HG03432 (cell line): Measurements from ENCODE around the gene OR52A5.

ENCODE experiments used
- ATAC-seq: cut with Tn5 transposase; IDR thresholded peaks from one replicate; pipeline ENCODE4 v1.9.1; 2021; ENCODE audit warnings: mild to moderate bottlenecking, moderate library complexity; ENCODE audit not compliant: unreplicated experiment

Gene OR52A5

DNA sequence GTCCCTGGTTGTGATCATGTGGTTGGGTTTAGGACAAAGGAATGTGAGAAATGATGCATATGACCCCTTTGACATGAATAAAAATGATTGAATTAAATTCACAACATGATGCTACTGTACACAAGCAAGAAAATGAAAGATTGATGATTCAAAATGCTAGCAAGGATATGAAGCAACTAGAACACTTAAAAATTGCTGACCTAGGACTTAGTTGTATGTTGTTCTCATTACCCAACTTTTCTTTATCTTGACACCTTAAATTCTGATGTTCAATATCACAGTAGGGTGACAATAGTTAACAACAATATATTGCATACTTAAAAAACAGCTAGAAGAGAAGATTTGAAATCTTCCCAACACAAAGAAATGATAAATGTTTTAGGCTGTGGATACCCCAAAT lies 20.6 kb downstream of the OR52A5 start:
- ATAC-seq: no peak

DNA sequence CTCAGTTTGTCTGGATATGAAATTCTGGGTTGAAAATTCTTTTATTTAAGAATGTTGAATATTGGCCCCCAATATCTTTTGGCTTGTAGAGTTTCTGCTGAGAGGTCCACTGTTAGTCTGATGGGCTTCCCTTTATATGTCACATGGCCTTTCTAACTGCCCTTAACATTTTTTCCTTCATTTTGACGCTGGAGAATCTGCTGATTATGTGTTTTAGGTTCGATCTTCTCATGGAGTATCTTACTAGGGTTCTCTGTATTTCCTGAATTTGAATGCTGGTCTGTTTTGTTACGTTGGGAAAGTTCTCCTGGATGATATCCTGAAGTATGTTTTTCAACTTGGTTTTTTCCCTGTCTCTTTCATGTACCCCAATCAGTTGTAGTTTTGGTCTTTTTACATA lies 22.8 kb downstream of the OR52A5 start:
- ATAC-seq: no peak

DNA sequence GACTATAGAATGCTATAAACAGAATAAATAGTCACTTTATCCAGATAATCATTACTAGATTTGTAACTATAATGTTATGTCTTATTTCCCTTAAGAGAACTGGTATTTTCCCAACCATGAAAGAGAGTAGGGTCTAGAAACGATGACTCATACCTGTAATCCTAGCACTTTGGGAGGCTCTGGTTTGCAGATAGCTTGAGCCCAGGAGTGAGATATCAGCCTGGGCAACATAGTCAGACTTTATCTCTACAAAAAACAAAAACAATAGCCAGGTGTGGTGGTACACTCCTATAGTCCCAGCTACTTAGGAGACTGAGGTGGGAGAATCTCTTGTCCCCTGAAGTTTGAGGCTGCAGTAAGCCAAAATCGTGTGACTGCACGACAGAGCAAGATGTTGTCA lies 30.9 kb downstream of the OR52A5 start:
- ATAC-seq: no peak

DNA sequence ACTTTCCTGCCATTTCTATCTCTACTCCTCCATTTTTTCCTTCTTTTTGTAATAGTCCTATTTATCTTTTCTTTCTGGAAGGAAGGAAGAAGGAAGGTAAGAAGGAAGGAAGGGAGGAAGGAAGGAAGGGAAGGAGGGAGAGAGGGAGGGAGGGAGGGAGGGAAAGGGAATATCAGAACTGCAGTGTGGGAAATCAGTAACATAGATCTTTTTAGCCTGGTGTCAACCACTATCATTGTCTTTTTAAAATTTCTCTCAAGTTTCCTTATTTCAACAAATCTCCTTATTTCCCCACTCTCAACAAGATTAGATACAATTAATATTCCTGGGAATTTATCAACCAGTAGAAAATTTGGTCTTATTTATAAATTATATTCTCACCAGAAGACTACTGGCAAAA lies 35.1 kb downstream of the OR52A5 start:
- ATAC-seq: no peak

DNA sequence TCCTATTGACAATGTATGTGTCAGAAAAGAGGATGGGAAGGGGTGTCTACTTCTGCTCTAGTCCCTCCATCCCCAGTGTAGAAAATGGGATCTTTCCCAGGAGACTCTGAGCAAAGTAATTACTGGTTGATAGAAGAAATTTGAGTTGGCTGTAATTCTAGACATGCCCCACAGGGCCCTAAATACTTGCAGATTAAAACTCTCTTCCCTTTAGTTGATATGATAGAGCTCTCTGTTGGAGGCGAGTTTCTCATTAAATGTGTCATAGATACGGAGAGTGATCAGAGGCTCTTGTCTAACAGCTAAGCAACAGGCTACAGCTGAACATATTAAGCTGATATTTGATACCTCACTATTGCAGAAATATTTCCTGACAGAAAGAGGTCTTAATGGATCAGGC lies 35.9 kb downstream of the OR52A5 start:
- ATAC-seq: no peak

DNA sequence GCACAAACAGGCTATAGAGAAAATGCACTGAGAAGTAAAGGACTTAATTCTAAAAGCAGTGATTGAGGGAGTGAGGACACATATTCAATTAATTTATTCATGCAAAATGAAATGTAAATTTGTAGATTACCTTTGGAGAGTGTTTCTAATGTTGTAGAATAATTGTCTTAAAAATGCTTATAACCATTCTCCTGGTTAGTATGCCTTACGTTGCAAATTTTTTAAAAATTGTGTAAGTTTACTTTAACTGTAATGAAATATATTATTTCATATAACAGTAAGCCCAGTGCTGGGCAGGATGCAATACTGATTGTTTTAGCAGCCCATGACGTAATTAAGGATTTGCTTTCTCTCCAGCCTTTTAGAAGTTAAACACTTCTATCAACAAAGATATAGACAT lies 42.1 kb downstream of the OR52A5 start:
- ATAC-seq: no peak

DNA sequence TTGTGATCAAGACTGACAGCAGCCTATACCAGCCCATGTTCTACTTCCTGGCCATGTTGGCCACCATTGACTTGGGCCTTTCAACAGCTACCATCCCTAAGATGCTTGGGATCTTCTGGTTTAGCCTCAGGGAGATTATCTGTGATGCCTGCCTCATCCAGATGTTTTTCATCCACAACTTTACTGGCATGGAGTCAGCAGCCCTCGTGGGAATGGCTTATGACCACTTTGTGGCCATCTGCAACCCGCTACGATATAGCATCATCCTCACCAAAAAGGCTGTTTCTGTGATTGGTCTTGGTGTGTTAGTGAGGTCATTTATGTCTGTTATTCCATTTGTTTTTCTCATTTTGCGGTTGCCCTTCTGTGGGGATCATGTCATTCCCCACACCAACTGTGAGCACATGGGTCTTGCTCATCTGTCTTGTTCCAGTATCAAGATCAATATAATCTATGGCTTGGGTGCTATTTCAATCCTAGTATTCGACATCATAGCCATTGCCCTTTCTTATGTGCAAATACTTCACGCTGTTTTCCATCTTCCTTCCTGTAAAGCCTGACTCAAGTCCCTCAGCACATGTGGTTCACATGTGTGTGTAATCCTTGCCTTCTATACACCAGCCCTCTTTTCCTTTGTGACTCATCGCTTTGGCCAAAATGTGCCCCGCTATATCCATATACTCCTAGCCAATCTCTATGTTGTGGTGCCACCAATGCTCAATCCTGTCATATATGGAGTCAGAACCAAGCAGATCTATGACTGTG lies 45.2 kb downstream of the OR52A5 start:
- no peak for ATAC-seq

DNA sequence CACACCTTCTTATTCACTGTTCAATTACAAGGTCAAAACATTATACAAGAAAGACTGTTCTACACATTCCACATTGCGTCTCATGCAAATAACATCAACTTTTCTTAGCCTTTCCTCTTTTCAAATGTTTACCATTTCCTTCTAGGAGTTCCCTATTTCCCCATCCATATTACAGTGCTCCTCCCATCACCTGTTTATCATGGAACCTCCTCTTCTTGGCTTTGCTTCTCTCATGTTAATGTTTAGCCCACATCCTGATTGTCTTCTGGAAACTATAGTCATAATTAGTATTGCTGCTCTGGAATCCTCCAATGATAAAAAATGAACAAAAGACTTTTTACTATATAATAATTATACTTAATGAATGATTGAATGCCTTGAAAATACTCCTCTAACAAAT lies 47.5 kb downstream of the OR52A5 start:
- ATAC-seq: no peak

DNA sequence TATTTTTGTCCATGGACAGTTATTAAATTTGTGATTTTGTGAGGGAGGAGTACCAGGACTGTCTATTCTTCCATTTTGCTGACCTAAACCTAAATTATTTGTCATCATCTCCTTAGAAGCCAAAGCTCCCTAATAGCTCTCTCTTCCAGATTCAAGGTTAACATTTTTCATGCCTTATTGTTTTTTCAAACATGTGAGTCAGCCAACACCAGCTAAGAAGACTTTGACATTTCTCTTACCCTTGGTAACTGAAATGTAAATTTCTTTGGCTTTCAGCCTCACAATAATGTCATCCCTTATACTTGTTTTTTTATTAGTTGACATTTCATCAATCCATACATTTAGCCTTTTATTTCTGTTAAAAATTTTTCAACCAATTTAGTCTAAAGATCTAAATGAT lies 49.6 kb downstream of the OR52A5 start:
- ATAC-seq: no peak

DNA sequence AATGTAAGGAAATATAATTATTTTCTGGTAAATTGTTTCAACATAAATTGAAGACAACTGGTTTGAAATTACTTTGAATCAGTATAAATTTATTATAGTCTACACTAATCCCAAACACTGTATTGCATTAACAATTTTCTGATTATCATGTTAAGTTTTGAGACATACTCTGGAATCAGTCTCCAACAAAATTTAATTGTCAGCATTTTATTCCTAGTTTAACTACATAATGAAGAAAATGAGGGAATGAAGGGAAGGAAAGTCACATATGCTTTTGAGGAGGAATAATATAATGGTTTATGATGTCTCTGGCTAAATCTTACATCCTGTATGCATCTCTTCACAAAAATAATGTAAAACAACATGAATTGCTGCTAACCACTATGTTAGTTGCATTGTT lies 54.6 kb downstream of the OR52A5 start:
- no peak for ATAC-seq

DNA sequence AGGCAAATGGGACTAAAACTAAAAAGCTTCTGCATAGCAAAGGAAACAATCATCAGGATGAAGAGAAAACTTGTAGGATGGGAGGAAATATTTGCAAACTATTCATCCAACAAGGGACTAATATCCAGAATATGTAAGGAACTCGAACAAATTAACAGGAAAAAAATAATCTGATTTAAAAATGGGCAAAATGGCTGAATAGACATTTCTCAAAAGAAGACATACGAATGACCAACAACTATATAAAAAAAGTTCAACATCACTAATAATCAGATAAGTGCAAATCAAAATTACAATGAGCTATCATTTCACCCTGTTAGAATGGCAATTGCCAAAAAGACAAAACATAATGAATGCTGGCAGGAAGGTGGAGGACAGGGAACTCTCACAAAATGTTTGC lies 56.8 kb downstream of the OR52A5 start:
- no peak for ATAC-seq
